Measurements from ENCODE around the gene DEFB116.

- TF ChIP-seq CTCF (IDR thresholded peaks at IDR 0.05): peak in 2 of 6 experiments; percentile 13 to 36
- TF ChIP-seq POLR2A (IDR thresholded peaks at IDR 0.05): no peak
Observed at GRCh38 chr20:31260326-31260932, 48.0 kb downstream of the DEFB116 start.
